B cell (primary cell): ENCODE data around the gene UBFD1. TPM values are rescaled to one million over a fixed set of nuclear protein-coding genes. Genes with fewer than 3 reads are reported as not detected.
A peak's percentile ranks its signal among the peaks of the same experiment; 100 is the strongest.

ENCODE experiments used
- ATAC-seq: fragments of 200-7000 bp; cut with Tn5 transposase; one replicate; pipeline ENCODE4 v1.10.0; 2021; ENCODE audit warnings: low read depth, mild to moderate bottlenecking, moderate number of reproducible peaks, moderate library complexity
- CTCF ChIA-PET: fragments of 350-600 bp; sonication (Branson Sonifier 250); formaldehyde crosslinking; loops from one replicate; lab custom pipeline; 2021; ENCODE audit warnings: antibody characterized with exemption, inconsistent platforms; lab: Charles Lee
- POLR2A ChIA-PET: fragments of 350-600 bp; sonication (Branson Sonifier 250); formaldehyde crosslinking; loops from one replicate; lab custom pipeline; 2021; ENCODE audit warnings: antibody characterized with exemption; lab: Charles Lee
- DNase-seq: peaks from one replicate; pipeline ENCODE4 v3.0.0; 2013
- H2AFZ ChIP-seq: 2 replicates; pipeline ENCODE4 v1.6.1; 2012; ENCODE audit warnings: mild to moderate bottlenecking, low read depth, low read length; ENCODE audit not compliant: insufficient read depth, poor library complexity, severe bottlenecking
- H3K27ac ChIP-seq, 2 donors: 1 replicate in 1 of 2; 2 replicates in 1 of 2; pipeline ENCODE4 v1.5.1; 2012 to 2013; ENCODE audit warnings: low read length in 2 of 2, mild to moderate bottlenecking in 2 of 2, moderate library complexity in 1 of 2
- H3K27me3 ChIP-seq, 4 experiments: fragments of 200-600 bp in 1 of 4; sonication (generic) in 1 of 4; replicated peaks in 1 of 4; 1 replicate in 2 of 4; 2 replicates in 2 of 4; pipeline versions ENCODE4 v1.6.1 to v1.7.0; 2013 to 2016; ENCODE audit warnings: low read length in 3 of 4, mild to moderate bottlenecking in 2 of 4, mixed read lengths in 1 of 4, moderate library complexity in 1 of 4; ENCODE audit not compliant: insufficient read depth in 4 of 4, control insufficient read depth in 3 of 4; ENCODE audit errors: control extremely low read depth in 1 of 4
- H3K36me3 ChIP-seq, 2 experiments: replicated peaks in 1 of 2; 1 replicate in 1 of 2; 2 replicates in 1 of 2; pipeline versions ENCODE4 v1.6.1 to v1.7.1; 2013; ENCODE audit warnings: low read length in 1 of 2; ENCODE audit not compliant: insufficient read depth in 2 of 2, control insufficient read depth in 1 of 2; ENCODE audit errors: control extremely low read depth in 1 of 2, extremely low read depth in 1 of 2
- H3K4me1 ChIP-seq, 2 donors: fragments of 200-600 bp in 1 of 2; sonication (generic) in 1 of 2; 1 replicate in 1 of 2; 2 replicates in 1 of 2; pipeline versions ENCODE4 v1.5.1 to v1.6.1; 2013 to 2017; ENCODE audit warnings: low read length in 2 of 2; ENCODE audit not compliant: control insufficient read depth in 2 of 2, insufficient read depth in 2 of 2
- H3K4me2 ChIP-seq: replicated peaks from 2 replicates; pipeline ENCODE3; 2012; ENCODE audit warnings: mild to moderate bottlenecking, low read depth, low read length; ENCODE audit not compliant: poor library complexity, severe bottlenecking
- H3K4me3 ChIP-seq, 5 experiments: fragments of 200-600 bp in 1 of 5; sonication (generic) in 1 of 5; 1 replicate in 3 of 5; 2 replicates in 2 of 5; pipeline versions ENCODE4 v1.5.1 to v1.7.0; 2011 to 2016; ENCODE audit warnings: low read length in 4 of 5, mild to moderate bottlenecking in 4 of 5, low read depth in 2 of 5, control low read depth in 1 of 5, moderate library complexity in 1 of 5; ENCODE audit not compliant: insufficient read depth in 1 of 5; ENCODE audit errors: control extremely low read depth in 1 of 5, extremely low read depth in 1 of 5
- H3K79me2 ChIP-seq: fragments of 200-600 bp; sonication (generic); one replicate; pipeline ENCODE4 v1.6.0; 2016; ENCODE audit warnings: low read length; ENCODE audit not compliant: control insufficient read depth, insufficient read depth
- H3K9ac ChIP-seq: fragments of 200-600 bp; sonication (generic); 2 replicates; pipeline ENCODE4 v1.6.1; 2017; ENCODE audit warnings: mild to moderate bottlenecking, low read length, moderate library complexity
- H3K9me3 ChIP-seq, 3 donors: one replicate each; pipeline versions ENCODE4 v1.6.1 to v1.7.1; 2013; ENCODE audit warnings: low read length in 2 of 3; ENCODE audit not compliant: control insufficient read depth in 2 of 3, insufficient read depth in 1 of 3; ENCODE audit errors: control extremely low read depth in 1 of 3
- H4K20me1 ChIP-seq: 2 replicates; pipeline ENCODE4 v1.6.0; 2012; ENCODE audit warnings: mild to moderate bottlenecking, low read length; ENCODE audit not compliant: insufficient read depth, control insufficient read depth, poor library complexity, severe bottlenecking
- H3K27ac Mint-ChIP-seq: one replicate; pipeline ENCODE4 v1.8.0; 2021; ENCODE audit warnings: mixed read lengths
- H3K27me3 Mint-ChIP-seq: one replicate; pipeline ENCODE4 v1.8.0; 2021; ENCODE audit warnings: mixed read lengths
- H3K4me1 Mint-ChIP-seq: one replicate; pipeline ENCODE4 v1.8.0; 2021; ENCODE audit warnings: mixed read lengths
- H3K4me3 Mint-ChIP-seq: one replicate; pipeline ENCODE4 v1.8.0; 2021; ENCODE audit warnings: mixed read lengths
- H3K9me3 Mint-ChIP-seq: one replicate; pipeline ENCODE4 v1.8.0; 2022; ENCODE audit warnings: mixed read lengths; ENCODE audit not compliant: insufficient read depth
- EZH2 ChIP-seq: IDR thresholded peaks from 2 replicates; pipeline ENCODE4 v1.6.1; 2012; ENCODE audit warnings: borderline replicate concordance, low read depth, mild to moderate bottlenecking, moderate library complexity, low read length; ENCODE audit not compliant: insufficient read depth, poor library complexity, severe bottlenecking
- whole genome bisulfite sequencing: methylation state at CpG from one replicate; pipeline ENCODE4 v1.1.5; 2013; ENCODE audit warnings: missing lambda C conversion rate; ENCODE audit not compliant: insufficient coverage; 5-methylcytosine and 5-hydroxymethylcytosine counted together
- intact Hi-C: fragments of 100-400 bp; cut with micrococcal nuclease; formaldehyde crosslinking; loops from one replicate; pipeline ENCODE4 v1.10.0; 2022
- polyA plus RNA-seq: library from polyadenylated mRNA; depleted of rRNA; stranded (reverse); fragments of >200 nt; gene quantifications from 2 replicates; pipeline ENCODE4 v1.2.3, GENCODE V29; 2012
- total RNA-seq, 2 donors: library from RNA; stranded (reverse); fragments of 120-200 nt in 1 of 2; gene quantifications; 1 replicate in 1 of 2; 2 replicates in 1 of 2; pipeline versions ENCODE4 v1.2.3 to v1.2.4, GENCODE V29; 2013 to 2022
- TF ChIP-seq, protein P1 (sequence below): fragments of 200-600 bp; IDR thresholded peaks from one replicate; pipeline ENCODE4 v1.8.0; 2022; ENCODE audit warnings: antibody characterized with exemption, mild to moderate bottlenecking

The UBFD1 gene
- total and polyA plus RNA-seq, 2 donors (not counting 1 experiment from before 2014, with no cell fraction given) = 12.8 to 49.2 TPM

DNA sequence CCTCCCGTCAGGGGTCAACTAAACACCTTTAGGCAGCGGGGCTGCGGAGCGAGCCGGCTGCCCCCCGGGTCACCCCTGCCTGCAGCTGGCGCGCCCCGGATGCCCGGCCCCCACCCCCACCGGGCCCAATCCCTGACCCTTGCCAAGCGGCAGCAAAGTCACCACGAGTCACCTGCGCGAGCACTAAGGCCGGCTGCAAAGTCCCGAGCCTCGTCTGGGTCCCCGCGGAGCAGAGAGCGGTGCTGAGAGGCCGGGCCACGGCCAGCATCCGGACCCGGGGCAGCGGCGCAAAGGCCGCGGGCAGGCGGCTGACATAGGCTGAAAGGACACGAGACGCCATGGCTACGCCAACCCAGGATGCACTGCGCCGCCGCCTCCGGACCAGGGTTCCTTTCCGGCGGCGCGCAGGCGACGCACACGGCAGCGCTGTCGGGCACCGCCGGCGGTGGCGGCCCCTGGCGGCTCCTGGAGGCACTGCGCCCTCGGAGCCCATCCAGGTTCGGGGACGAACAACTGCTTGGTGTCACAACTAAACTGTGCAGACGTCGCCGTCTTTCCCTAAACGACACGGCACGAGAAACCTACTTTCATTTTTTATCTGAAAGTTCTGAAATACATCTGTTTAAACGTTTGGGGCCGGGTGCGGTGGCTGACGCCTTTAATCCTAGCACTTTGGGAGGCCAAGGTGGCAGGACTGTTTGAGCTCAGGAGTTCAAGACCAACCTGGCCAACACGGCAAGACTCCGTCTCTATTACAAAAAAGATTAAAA, 38.6 kb downstream of the UBFD1 start, which contains the start of gene NDUFAB1:
Gene NDUFAB1 (minus strand): TSS at position 366 of the 770 bp plus-strand sequence. CDS start 26 bp downstream, at position 340.
- under 1% methylated on average over 64 of the region's 67 CpGs for WGBS
- intact Hi-C loops = loop anchor here (1.0 to 5.0 kb wide), 6 partner anchors 39 to 1644 kb away; partner anchors contain the start of genes COG7, DCTN5, EARS2 and GGA2
- peaks cover 24% of the 10 kb centered on the region for H3K4me1 Mint-ChIP-seq
- peak within 1 kb of the TSS; percentile 97 for H2AFZ ChIP-seq
- CTCF ChIA-PET = interaction anchor here (0.6 to 3.6 kb wide), 19 partner anchors 8 to 162 kb away, joined by 3 to 35 read pairs (median 5); partner anchors contain the start of genes COG7, EARS2, PALB2 and UBFD1
- POLR2A ChIA-PET = interaction anchor here (1.0 kb wide), 1 partner anchor 90 kb away, joined by 3 read pairs; no protein-coding TSS in a partner anchor
- peaks cover 60% of the 10 kb centered on the region for H3K79me2 ChIP-seq
- no peaks in the 10 kb centered on the region for H3K9me3 ChIP-seq
- H3K4me1 ChIP-seq = peaks cover 15 to 19% of the 10 kb centered on the region in 2 donors
- peak within 1 kb of the TSS; percentile 97 for H3K9ac ChIP-seq
- H3K27ac ChIP-seq = peak within 1 kb of the TSS; percentile 37 to 91
- peak within 1 kb of the TSS; percentile 72 to 92 (median 87) for H3K4me3 ChIP-seq
- peak within 1 kb of the TSS; percentile 76 for H3K27ac Mint-ChIP-seq
- peak within 1 kb of the TSS; percentile 92 for H3K4me2 ChIP-seq
- ATAC-seq (peak; percentile 99), DNase-seq (peak; percentile 92)
- no peaks in the 10 kb centered on the region for H3K9me3 Mint-ChIP-seq
- no peaks in the 10 kb centered on the region for H3K27me3 Mint-ChIP-seq
- no peaks in the 10 kb centered on the region for H3K27me3 ChIP-seq
- H4K20me1 ChIP-seq = peaks cover 42% of the 10 kb centered on the region
- H3K4me3 Mint-ChIP-seq = peak within 1 kb of the TSS; percentile 86
- peaks cover 0 to 21% of the 10 kb centered on the region in 2 experiments for H3K36me3 ChIP-seq
- TF ChIP-seq, protein P1, sequence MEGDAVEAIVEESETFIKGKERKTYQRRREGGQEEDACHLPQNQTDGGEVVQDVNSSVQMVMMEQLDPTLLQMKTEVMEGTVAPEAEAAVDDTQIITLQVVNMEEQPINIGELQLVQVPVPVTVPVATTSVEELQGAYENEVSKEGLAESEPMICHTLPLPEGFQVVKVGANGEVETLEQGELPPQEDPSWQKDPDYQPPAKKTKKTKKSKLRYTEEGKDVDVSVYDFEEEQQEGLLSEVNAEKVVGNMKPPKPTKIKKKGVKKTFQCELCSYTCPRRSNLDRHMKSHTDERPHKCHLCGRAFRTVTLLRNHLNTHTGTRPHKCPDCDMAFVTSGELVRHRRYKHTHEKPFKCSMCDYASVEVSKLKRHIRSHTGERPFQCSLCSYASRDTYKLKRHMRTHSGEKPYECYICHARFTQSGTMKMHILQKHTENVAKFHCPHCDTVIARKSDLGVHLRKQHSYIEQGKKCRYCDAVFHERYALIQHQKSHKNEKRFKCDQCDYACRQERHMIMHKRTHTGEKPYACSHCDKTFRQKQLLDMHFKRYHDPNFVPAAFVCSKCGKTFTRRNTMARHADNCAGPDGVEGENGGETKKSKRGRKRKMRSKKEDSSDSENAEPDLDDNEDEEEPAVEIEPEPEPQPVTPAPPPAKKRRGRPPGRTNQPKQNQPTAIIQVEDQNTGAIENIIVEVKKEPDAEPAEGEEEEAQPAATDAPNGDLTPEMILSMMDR = peak; percentile 98
- TF ChIP-seq EZH2 = no peak
